Measurements from ENCODE around the gene STPG4.
A peak's percentile ranks its signal among the peaks of the same experiment; 100 is the strongest.
"Not testable (repeated sequence)": the region's sequence is repeated elsewhere in the genome, so short reads cannot be mapped to it uniquely, and the experiment has no call there.

The STPG4 gene, protein sequence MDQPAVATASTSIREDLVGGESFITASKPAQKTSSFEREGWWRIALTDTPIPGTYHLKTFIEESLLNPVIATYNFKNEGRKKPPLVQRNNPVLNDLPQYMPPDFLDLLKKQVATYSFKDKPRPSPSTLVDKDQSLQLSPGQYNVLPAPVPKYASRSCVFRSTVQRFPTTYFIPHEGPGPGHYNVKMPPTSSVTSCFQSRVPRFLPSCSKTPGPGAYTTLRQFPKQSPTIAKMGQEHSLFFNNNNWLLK

DNA sequence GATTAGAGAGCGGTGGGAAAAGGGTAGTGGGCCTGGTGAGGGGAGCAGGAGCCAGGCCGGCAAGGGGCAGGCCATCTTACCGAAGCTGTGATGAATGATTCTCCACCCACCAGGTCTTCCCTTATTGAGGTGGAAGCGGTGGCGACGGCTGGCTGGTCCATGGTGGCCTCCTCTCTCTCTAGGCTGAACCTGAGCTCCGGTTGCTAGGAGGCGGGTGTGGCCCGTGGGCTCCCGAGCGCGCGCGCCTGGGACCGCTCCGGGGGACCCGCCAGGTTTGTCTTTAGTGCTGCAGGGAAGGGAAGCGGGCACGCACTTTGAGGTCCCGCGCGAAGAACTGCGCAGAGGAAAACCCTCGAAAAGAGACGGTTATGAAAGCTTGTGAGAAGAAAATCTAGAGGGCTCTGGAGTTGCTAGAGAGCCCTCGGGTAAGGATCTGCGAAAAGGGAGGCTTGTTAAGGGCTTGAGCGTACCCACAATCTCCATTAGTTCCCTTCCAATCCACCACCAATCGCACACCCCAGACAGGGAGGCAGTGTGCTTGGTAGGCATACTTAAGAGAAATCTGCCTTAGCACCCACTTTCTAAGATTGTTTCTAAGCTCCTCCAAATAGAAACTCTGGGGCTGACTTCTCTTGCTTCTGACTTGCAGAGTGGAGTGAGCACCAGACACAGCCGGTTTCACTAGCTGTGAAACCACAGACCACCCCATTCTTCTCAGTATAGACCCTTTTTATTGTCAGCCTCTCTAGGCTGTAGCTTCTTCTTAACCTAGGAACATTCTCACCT lies at the start of gene STPG4:
Gene STPG4 (minus strand): TSS at position 218 of the 786 bp plus-strand sequence. CDS start 57 bp downstream, at position 161.
- no peak for DNase-seq

DNA sequence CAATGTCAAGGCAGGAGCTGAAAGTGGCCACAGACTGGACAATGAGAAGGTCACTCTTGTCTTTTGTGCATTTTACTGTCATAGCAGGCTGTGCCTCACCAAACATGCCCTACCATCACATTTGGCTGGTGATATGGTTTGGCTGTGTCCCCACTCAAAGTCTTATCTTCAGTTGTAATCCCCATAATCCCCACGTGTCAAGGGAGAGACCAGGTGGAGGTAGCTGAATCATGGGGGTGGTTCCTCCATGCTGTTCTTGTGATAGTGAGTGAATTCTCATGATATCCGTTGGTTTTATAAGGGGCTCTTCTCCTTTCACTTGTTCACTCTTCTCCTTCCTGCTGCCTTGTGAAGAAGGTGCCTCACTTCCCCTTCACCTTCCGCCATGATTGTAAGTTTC lies 49.6 kb upstream of the STPG4 start:
- no peak for DNase-seq

DNA sequence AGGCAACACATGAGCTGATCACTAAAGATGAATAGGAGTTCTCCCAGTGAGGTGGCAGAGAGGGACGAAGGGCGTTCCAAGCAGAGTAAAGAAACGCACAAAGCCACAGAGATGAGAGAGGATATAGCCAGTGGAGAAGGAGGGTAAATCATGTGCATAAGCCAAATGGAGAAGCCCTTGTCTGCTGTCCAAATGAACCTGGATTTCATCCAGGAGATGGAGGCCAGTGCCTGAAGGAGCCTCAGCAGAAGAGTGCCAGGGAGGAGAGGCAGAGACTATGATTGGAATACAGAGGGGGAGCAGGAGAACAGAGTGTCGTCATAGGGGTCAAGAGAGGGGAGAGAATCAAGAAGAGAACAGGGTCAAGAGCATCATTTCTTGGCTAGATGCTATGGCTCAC lies 48.9 kb upstream of the STPG4 start:
- no peak for DNase-seq

DNA sequence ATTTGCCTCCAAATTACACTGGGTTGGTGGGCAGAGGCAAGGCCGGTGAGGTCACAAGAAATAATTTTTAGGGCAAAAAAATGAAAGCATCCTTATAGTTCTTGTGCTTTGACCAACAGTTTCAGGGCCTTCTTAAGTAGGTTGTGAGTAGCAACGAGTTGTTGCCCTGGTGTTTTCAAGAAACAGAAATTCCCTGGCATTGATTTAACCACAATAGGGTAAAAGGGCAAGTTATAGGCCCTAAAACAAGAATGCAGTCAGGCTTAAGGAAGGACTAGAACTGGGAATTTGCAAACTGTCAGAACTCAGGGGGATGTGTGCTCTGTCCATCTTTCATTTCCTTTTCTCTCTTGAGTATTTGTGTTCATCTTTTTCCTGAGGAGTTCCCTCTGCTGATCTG lies 46.1 kb upstream of the STPG4 start:
- DNase-seq: no peak

DNA sequence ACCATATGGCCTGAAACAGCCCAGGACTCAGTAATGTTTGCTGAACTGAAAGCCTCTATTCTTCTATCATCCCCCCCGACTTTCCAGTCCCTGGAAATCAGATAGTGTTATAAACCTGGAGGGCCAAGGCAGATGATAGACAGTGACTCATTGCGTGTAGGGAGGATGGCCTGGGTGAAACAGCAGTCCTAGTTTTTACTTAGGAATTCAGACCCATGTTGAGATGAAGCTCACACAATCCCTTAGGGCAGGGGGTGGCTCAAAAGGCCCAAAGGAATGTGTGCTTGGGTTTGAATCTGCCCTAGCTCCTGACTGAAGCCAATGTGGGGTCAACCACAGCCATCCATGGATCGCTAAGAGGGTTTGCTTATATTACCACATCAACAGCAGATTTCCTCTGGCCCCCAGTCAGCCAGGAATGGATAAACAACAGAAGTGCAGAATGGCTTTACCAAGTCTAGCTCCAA lies 43.9 kb upstream of the STPG4 start:
- DNase-seq: no peak

DNA sequence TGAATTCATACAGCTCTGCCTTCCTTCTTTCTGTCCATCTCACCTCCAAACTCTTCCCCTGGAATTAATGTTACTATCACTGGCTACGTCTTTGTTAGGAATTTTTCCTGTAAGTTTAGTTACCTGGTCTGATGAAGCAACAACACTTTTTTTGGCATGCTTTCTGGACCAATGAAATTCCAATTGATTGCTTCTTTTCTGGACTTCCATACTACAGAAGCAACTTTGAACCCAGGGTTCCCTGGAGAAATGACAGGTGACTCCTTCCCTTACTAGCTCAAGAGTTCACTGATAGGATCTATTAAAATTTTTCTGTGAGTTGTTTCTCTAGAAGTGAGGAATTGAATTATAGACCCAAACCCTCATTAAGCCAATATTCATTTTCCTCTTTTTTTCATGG lies 41.4 kb upstream of the STPG4 start:
- no peak for DNase-seq

DNA sequence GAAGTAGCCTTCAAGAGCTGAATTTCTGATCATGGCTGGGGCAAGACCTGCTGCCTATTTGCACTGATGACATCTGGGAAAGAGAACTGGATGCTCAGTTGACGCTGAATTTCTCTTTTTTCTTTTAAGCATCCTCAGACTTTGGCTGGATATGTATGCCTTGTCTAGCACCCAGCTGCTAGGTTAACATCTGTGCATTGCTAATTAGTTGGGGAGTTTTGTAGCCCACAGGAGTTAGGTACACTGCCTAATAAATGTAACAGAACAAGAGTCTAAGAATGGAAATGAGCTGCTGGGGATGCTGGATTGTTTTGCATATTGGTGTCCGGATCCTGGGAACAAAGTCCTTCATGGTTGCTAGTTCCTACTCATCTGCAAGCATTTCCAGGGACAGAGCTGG lies 40.9 kb upstream of the STPG4 start:
- DNase-seq: peak; percentile 17

DNA sequence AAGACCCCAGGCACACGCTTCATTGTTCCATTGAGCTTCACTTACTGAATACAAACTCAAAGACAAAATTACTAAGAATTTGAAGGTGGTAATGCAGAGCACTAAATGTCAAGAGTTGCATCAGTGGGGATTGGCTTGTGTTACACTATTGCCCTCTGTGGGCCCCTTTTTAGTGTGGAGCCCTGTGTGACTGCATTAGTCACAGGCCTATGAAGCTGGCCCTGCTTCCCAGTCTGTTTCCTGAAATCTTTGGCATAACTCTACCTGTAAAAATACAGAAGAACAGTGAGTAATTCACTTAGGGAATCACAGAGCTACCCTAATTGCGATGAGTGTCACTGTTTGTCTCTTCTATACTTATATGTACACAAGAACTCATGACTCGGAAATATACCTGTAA lies 40.0 kb upstream of the STPG4 start:
- no peak for DNase-seq

DNA sequence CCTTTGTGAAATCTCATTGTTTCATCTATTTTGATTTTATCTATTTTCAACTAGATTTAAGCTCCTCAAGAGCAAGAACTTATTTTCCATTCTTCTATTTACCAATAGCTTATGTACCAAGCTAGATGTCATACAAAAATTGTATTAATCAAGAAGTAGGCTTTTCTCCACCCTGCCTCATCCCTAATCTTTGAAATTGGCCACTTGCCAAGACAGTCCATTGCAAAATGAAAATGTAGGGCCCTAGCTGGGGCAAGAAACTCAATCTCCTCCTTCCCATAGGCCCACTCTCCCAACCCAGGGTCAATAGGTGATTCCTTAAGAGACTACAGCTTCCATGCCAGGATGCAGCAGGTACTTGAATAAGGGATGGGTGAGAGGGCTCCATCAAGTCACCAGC lies 39.3 kb upstream of the STPG4 start:
- DNase-seq: no peak

DNA sequence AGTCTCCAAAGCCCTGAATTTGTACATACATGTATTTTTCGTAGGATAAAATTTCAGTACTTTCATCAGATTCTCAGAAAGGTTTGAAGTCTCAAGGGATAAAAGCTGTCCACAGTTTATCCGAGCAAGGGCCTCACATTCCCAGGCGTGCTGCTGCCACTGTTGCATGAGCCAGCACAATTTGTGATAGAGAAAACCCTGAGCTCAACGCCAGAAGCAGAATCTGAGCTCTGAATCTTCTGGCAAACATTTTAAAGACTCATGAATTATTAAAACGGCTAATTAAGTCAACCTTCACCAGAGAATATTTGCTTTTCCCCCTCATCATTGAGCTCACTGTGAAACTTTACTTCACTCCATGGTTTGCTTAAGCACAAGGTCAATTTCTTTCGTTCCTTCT lies 38.5 kb upstream of the STPG4 start:
- DNase-seq: peak; percentile 39

DNA sequence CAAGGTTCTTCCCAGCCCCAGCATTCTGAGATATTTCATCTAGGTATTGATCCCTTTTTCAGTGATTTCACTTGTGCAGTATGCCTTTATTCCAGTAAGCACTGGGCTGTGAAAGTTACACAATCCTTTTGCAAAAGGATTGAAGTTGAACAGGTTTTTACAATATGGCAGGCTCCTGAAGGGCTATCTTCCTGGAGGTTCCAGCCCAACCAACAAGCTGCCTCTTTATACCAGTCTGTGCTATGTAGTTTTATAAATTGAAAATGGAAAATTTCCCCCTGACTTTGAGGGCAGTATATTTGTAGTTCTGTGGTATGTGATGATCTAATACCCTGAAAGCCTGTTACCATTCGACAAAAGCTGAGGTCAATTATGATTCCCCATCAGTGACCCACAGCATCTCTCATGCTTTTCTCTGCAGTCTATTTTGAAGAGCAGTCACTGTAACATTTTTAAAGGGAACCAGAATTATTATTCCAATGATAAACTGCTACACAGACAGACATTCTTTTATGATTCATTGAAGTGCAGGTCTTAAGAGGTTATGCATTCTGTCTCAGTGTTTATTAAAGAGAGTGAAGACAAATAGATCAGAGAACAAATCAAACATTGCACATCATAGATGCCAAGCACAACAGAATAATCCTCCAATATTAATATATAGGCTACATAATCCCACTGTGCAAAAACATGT lies 35.2 kb upstream of the STPG4 start:
- DNase-seq: no peak

DNA sequence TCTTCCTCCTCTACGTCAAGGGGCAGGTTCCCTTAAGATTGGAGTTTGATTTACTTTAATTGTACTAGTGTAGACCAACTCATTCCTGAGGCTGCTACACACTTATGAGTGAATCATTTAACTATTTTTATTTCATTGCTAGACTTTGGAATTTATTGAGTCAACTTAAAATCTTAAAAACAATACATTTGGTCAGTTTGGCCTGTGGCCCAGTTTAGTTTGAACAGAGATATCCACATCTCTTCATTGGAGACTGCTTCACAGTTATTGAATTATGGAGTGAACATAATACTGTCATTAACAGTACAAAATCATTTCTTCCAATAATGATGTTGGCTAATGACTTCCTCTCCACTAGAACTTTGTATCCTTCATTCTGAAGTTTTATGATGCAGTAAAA lies 34.5 kb upstream of the STPG4 start:
- no peak for DNase-seq

DNA sequence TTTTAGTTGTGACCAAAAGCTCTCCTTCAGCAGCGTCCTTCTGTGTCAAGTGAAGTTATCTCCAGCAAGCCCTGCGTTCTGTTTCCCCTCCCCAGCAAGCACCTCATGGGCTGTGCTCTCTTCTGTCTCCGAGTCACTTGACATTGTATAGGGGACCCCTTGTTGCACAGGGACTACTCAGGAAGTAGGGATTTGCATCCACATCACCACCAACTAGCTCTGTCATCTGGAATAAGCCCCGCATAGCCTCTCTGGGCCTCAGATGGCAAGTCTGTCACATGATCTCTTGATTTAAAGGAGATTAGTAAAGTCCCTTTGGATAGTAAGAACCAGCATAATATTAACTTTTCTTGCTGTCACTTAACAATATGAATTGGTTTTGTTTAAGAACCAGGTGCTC lies 32.0 kb upstream of the STPG4 start:
- no peak for DNase-seq

DNA sequence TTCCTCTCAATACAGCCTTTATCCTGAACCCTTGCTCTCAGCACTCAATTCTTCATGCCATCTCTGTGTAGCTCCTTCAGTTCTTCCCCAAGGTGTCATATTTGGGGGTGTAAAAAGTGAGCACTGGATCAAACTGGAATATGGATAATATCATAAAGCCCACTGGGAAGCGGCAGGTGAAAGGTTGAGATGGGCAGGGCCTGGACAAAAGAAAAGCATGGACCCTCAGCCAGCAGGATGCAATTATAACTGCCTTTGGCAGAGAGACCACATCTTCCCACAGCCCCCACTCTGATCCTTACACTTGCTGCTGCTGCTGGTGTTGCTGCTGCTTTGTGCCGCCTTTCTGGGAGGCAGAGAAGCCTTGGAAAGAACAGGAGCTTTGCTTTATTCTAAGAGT lies 31.2 kb upstream of the STPG4 start:
- DNase-seq: no peak

DNA sequence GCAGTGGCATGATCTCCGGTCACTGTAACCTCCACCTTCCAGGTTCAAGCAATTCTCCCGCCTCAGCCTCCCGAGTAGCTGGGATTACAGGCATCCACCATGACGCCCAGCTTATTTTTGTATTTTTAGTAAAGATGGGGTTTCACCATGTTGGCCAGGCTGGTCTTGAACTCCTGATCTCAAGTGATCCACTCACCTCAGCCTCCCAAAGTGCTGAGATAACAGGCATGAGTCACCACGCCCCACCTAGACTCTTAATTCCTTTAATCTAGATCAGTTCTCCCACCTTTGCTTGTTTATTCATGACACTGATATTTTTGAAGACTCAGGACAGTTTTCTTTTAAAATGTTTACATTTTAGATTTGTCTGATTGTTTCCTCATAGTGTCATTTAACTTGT lies 30.0 kb upstream of the STPG4 start:
- not testable (repeated sequence) for DNase-seq

DNA sequence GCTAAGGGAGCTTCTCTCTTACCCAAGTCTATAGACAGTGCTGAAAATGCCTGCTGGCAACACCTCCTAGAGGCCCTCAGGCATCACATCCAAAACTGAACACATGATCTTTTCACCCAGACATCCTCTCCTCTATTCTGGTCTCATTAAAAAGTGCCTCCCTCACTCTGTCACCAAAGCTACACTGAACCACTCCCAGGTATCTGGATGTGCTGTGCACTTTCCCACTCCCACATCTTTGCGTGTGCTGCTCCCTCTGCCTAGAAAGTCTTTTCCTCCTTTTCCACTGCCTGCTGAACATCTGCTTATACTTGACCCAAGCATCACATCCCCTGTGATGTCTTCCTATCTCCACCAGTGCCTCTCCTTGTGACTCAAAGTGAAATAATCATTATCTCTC lies 26.1 kb upstream of the STPG4 start:
- DNase-seq: no peak

DNA sequence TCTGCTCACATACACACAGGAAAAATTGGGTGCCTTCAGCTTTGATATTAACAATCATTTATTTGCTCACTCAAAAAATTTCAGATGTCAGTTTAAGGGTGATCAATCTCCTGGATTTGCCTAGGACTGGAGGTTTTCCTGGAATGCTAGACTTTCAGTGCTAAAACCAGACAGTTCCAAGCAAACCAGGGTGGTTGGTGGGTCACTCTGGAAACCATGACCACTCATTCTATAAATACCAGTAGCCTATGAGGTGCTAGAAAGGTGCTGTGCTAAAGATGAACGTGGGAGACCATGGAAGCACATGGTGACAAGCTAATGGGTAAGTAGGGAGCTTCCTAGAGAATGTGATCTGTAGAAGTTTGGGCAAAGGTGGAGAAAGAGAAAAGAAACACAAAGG lies 25.4 kb upstream of the STPG4 start:
- DNase-seq: no peak

DNA sequence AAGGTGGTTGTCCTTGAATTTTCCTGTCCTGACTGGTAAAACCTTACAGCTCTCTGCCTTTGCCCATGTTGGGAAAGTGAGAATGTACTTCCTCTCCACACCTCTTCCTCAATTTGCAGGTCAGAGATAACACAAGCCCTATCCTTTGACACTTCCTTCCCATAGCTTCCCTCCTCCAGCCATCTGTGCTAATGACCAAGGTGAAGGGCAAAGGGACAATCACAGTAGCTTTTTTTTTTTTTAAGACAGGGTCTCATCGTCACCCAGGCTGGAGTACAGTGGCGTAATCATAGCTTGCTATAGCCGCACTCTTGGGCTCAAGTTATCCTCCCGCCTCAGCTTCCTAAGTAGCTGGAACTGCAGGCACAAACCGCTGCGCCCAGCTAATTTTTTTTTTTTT lies 24.3 kb upstream of the STPG4 start:
- DNase-seq: no peak

DNA sequence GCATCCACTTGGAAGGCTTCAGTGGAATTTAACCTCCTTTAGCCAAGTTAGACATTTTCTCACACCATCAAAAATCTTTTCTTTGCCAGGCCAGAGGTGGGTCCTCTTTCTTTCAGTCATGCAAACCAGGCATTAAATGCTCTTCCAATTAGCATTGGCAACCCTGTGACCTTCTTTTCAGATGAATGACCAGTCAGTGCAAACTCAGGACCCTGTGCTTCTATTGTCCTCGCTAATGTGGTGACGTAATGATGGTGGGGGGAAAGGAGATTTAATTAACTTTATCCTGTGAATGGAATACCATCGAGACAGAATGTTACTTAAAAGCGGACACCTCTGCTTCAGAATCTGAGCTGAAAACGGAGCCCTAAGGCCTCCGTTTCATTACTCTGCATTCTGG lies 23.2 kb upstream of the STPG4 start:
- DNase-seq: no peak

DNA sequence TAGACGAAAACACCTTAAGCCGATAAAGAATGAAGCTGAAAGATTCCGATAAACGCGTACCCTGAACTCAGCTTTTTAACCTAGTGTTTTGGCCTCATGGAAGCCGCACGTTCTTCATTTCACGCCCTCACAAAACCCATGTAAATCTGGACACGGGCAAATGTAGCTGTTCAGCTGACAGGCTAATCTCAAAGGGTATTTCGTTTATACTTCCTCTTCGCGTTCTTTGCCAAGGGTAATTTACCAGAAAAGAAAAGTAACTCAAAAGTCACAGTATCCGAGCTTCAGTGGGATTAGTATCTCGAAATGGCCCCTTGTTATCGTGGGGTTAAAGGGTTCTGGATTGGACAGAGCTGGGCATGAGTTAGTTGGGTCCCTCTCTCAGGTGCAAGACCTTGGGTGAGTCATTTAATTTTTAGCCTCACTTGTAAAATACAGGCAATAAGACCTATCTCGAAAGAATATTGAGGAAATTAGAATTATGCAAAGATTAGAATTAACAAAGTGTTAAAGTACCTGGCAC lies 22.0 kb upstream of the STPG4 start:
- DNase-seq: no peak

DNA sequence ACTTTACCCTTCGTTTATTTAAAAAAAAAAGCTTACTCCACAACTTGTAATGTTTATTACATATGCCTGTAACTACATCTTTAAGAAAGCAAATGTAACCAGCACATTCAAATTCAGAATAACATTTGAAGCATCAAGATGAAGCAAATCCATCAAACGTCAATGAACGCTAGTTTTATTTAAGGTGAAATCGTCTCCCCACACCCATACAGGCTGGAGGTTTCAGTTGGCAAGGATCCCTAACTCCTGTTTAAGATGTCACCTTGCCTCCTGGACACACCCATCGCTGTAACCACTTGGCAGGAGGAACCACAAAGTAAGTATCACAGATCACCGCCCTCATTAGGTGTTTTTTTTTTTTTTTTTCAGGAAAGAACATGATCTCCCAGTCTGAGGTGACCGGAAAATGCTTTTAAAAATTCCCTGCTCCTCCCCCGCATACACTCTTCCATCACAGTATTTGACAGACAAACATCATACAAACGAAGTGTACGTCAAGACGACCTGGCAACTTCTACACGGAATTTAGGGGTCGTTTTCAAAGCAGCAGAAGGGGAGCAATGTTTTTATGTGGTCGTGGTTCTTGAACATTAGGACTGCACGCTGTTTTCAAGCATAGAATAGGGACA lies 19.7 kb upstream of the STPG4 start:
- DNase-seq: no peak

DNA sequence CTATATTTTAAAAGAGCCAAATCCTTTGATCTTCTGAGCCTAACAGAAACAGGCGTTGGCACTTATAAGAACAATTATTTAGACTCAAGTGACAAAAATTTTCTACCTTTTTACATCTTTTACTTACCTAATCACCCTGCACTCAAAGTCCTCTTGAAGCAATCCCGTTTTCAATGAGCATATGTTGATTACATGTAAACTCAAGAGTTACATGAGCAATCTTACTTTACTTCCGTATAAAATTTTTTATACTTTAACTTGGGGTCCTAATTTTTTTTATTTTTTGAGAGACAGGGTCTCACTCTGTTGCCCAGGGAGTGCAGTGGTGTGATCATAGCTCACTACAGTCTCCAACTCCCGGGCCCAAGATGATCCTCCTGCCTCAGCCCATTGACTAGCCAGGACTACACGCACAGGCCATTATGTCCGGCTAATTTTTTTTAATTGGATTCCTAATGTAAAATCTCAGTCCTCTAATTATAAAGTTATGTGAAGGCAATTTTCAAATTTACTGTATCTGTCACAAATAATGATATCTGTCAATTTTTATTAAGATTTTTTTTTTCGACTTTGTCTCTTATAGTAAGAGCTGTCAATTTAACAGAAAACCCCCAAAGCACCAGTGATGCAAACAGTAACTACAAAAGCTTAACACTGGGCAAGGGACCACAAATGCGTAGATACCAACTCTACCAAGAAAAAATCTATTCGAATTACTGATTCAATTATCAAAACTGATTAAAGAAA lies 19.1 kb upstream of the STPG4 start:
- DNase-seq: no peak

All from NCI-H1694 treated with DMSO at 0.1 percent for 48 hours (cell line).